Right atrium auricular region (tissue), 2 donors: ENCODE data around the gene TCF12. TPM values are rescaled to one million over a fixed set of nuclear protein-coding genes. Genes with fewer than 3 reads are reported as not detected.

Experiments
- DNase-seq: peaks from one replicate; pipeline ENCODE4 v3.0.0-alpha.2; 2019; ENCODE audit warnings: low spot score
- H3K27ac ChIP-seq, 2 donors: fragments of 200-600 bp; sonication (generic); 1 replicate in 1 of 2; 2 replicates in 1 of 2; pipeline ENCODE4 v1.5.1; 2016 to 2019
- H3K27me3 ChIP-seq, 2 donors: fragments of 200-600 bp; sonication (generic); one replicate each; pipeline versions ENCODE4 v1.5.1 to v1.6.0; 2017 to 2019
- H3K36me3 ChIP-seq: fragments of 200-600 bp; sonication (generic); one replicate; pipeline ENCODE4 v1.5.1; 2016
- H3K4me1 ChIP-seq, 2 donors: fragments of 200-600 bp; sonication (generic); one replicate each; pipeline versions ENCODE4 v1.5.1 to v1.6.0; 2017 to 2019
- H3K4me3 ChIP-seq, 2 donors: fragments of 200-600 bp; sonication (generic); 1 replicate in 1 of 2; 2 replicates in 1 of 2; pipeline ENCODE4 v1.5.1; 2017 to 2019; ENCODE audit warnings: mild to moderate bottlenecking in 1 of 2, moderate library complexity in 1 of 2
- H3K9me3 ChIP-seq, 2 donors: fragments of 200-600 bp; sonication (generic); one replicate each; pipeline ENCODE4 v1.5.1; 2019
- total RNA-seq, 2 donors: library from RNA; depleted of rRNA; stranded (reverse); fragments of >200 nt; gene quantifications; one replicate each; pipeline ENCODE4 v1.1.0, GENCODE V29; 2016
- TF ChIP-seq, protein P1 (sequence below), 2 donors: fragments of 200-600 bp; sonication (generic); IDR thresholded peaks; one replicate each; pipeline ENCODE4 v1.5.1; 2019; ENCODE audit warnings: antibody characterized with exemption in 2 of 2

The TCF12 gene
- total RNA-seq, 2 donors from 2014 or later = 35.2 to 40.0 TPM

DNA sequence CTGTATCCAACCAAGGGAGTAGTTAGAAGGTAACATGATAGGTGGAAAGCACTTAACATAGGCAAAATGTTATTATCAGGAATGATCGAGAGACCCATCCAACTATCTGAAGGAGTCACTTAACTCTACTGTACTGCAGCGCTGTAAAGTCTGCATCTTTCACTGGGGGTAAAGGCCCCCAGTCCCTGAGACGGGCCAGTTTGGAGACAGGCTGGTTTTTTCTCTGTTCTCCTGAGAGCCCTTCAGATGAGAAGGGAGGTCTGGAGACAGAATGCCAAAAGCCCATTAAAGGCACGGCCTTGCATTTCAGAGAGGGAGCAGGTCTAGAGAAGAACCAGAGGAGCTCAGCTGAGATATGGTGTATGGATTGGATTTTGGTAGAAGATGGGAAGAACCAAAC is 386.6 kb downstream of the TCF12 start:
- H3K27me3 ChIP-seq = no peaks in the 10 kb centered on the region
- no peaks in the 10 kb centered on the region for H3K9me3 ChIP-seq
- no peaks in the 10 kb centered on the region for H3K36me3 ChIP-seq
- H3K4me1 ChIP-seq = peaks cover 0 to 6% of the 10 kb centered on the region in 2 donors
- DNase-seq = peak; percentile 49
- H3K27ac ChIP-seq = no peak overlapping the region
- TF ChIP-seq, protein P1, sequence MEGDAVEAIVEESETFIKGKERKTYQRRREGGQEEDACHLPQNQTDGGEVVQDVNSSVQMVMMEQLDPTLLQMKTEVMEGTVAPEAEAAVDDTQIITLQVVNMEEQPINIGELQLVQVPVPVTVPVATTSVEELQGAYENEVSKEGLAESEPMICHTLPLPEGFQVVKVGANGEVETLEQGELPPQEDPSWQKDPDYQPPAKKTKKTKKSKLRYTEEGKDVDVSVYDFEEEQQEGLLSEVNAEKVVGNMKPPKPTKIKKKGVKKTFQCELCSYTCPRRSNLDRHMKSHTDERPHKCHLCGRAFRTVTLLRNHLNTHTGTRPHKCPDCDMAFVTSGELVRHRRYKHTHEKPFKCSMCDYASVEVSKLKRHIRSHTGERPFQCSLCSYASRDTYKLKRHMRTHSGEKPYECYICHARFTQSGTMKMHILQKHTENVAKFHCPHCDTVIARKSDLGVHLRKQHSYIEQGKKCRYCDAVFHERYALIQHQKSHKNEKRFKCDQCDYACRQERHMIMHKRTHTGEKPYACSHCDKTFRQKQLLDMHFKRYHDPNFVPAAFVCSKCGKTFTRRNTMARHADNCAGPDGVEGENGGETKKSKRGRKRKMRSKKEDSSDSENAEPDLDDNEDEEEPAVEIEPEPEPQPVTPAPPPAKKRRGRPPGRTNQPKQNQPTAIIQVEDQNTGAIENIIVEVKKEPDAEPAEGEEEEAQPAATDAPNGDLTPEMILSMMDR (IDR thresholded peaks at IDR 0.05) = no peak
- H3K4me3 ChIP-seq = no peak overlapping the region

DNA sequence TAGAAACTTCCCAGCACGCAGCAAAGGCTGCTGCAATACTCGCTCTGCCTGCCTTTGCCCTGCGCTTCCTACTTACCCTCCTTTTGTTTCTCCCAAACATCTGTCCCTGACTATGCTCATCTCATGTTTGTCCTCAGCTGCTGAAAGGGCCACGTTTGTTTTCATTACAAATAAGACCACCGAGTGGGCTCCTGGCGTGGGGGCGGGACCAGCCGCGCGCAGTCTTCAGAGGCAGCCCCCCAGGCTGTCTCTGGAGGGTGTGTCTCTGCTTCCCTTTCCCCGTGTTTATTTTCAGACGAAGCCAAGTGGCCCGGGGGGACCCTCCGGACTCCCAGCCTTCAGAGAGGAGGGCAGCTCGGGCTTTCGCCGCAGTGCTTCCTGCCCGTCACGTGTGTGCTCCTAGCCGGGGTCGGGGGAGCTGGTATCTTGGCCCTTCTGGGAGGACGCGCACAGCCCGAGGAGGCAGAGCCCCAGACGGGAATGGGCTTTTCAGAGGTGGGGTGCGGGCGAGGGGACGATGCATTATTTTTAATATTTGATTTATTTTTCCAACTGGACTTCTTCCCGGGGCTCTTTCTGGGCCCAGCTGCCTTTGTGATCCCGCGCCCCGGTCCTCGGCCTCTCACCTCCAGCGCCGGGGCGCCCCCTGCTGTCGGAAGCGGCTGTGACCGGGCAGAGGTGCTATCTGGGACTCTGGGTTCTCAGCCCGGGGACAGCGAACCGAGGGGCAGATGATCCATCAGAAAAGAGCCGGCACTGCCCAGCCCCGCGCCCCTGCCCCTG is 387.9 kb downstream of the TCF12 start:
- DNase-seq = peak; percentile 85
- no peaks in the 10 kb centered on the region for H3K27me3 ChIP-seq
- peak overlapping the region; percentile 43 to 63 for H3K4me3 ChIP-seq
- peak overlapping the region in 1 of 2 donors; percentile 58 for H3K27ac ChIP-seq
- TF ChIP-seq, protein P1 (IDR thresholded peaks at IDR 0.05) = peak; percentile 82 to 92
- H3K9me3 ChIP-seq = no peaks in the 10 kb centered on the region
- no peaks in the 10 kb centered on the region for H3K36me3 ChIP-seq
- peaks cover 0 to 6% of the 10 kb centered on the region in 2 donors for H3K4me1 ChIP-seq

DNA sequence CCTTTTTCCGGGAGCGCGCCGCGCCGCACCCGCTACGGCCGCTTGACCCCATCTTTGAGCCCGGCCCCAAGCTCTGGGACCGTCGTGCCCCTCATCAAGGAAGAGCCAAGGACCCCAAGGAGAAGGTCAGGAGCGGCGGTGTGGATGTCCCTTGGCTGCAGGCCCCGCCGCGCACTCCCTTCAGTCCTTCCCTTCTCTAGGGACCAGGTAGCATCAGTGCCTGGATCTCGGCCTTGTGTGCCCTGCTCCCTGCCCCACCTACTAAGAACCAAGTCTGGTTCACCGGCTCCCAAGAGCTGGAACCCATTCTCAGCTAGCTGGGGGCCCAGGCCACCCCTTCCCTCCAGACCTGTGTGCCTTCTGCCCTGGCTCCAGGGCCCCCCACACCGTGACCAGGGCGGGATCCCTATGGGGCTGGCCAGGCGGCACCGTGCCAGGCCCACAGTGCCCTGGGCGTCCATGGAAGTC is 388.5 kb downstream of the TCF12 start:
- H3K27ac ChIP-seq = peak overlapping the region in 1 of 2 donors; percentile 58

DNA sequence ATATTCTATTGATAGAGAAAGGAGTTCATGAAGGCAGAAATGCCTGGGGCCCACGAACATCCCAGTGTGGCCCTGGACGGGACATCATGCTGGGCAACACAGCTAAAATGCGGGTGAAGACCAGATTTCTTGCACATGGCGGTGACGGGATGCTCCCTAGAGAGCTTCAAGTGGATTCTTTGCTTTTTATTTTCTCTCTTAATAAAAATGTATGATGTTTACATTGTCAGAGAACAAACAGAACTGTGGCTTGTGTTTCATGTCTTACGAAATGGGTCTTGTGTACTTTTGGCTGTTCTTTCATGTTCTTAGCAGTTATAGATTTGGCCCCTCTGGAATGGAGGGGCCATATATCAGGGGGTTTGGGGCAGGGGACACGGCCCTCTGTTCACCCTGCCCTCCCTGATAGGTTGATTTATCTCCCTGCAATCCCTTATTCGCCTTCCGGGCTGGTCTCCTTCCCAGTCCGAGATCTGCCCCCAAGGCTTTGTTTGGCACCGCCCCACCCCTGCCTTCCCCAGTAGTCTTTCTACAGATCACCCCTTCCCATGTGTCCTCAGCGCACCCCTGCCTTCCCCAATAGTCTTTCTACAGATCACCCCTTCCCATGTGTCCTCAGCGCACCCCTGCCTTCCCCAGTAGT is 389.2 kb downstream of the TCF12 start:
- no peaks in the 10 kb centered on the region for H3K36me3 ChIP-seq
- H3K27ac ChIP-seq = no peak overlapping the region
- peak; percentile 38 for DNase-seq
- H3K9me3 ChIP-seq = no peaks in the 10 kb centered on the region
- TF ChIP-seq, protein P1 (IDR thresholded peaks at IDR 0.05) = no peak
- peaks cover 0 to 12% of the 10 kb centered on the region in 2 donors for H3K4me1 ChIP-seq
- H3K27me3 ChIP-seq = no peaks in the 10 kb centered on the region
- no peak overlapping the region for H3K4me3 ChIP-seq

More for the DNA sequence above, 388.5 kb downstream of the TCF12 start:
- H3K4me1 ChIP-seq = peaks cover 0 to 6% of the 10 kb centered on the region in 2 donors
- TF ChIP-seq, protein P1 (IDR thresholded peaks at IDR 0.05) = peak in 1 of 2 donors; percentile 23
- H3K4me3 ChIP-seq = peak overlapping the region; percentile 43 to 63
- no peaks in the 10 kb centered on the region for H3K36me3 ChIP-seq
- H3K27me3 ChIP-seq = no peaks in the 10 kb centered on the region
- no peaks in the 10 kb centered on the region for H3K9me3 ChIP-seq
- DNase-seq = no peak

DNA sequence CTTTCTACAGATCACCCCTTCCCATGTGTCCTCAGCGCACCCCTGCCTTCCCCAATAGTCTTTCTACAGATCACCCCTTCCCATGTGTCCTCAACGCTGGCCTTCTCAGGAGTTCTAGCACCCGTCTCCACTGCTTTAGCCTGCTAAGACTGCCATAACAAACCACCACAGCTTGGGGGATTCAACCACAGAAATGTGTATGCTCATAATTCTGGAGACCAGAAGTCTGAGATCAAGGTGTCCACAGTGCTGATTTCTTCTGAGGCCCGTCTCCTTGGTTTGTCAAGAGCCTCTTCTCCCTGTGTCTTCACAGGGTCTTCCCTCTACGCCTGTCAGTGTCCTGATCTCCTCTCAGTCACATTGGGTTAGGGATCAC is 389.7 kb downstream of the TCF12 start:
- Histone ChIP-seq H3K27me3 (no peaks in the 10 kb centered on the region), H3K4me1 (peaks cover 0 to 17% of the 10 kb centered on the region in 2 donors), H3K9me3 (no peaks in the 10 kb centered on the region), H3K27ac (no peak overlapping the region), H3K36me3 (no peaks in the 10 kb centered on the region), H3K4me3 (no peak overlapping the region)
- TF ChIP-seq, protein P1 (IDR thresholded peaks at IDR 0.05) = no peak
- peak; percentile 7 for DNase-seq
